BJ (cell line): ENCODE data around the gene THSD7A. TPM values are rescaled to one million over a fixed set of nuclear protein-coding genes. Genes with fewer than 3 reads are reported as not detected.

Source experiments
- CTCF ChIA-PET: fragments of 350-600 bp; formaldehyde crosslinking; extraction: SDS; loops from one replicate; lab custom pipeline; 2021; ENCODE audit warnings: antibody characterized with exemption, inconsistent platforms; lab: Yijun Ruan, JAX
- POLR2A ChIA-PET: fragments of 300-600 bp; sonication (Branson Sonifier 250); formaldehyde crosslinking; extraction: SDS; loops from one replicate; lab custom pipeline; 2021; ENCODE audit warnings: antibody characterized with exemption; lab: Charles Lee
- DNase-seq: peaks from one replicate; pipeline ENCODE4 v3.0.0-alpha.2; 2011; ENCODE audit warnings: low read depth
- H3K27me3 ChIP-seq: 2 replicates; pipeline ENCODE4 v1.6.0; 2011; ENCODE audit warnings: low read length; ENCODE audit not compliant: control insufficient read depth, insufficient read depth
- H3K36me3 ChIP-seq: 2 replicates; pipeline ENCODE4 v1.5.1; 2011; ENCODE audit warnings: low read length; ENCODE audit not compliant: control insufficient read depth, insufficient read depth
- H3K4me3 ChIP-seq: 2 replicates; pipeline ENCODE4 v1.5.1; 2011; ENCODE audit warnings: low read depth, mild to moderate bottlenecking, control low read depth, low read length
- CTCF ChIP-seq: IDR thresholded peaks from 2 replicates; pipeline ENCODE4 v1.5.1; 2011; ENCODE audit warnings: low read depth, mild to moderate bottlenecking, control low read depth, inconsistent platforms, low read length, moderate library complexity; ENCODE audit not compliant: insufficient read depth
- polyA plus RNA-seq: library from polyadenylated mRNA; depleted of rRNA; stranded (reverse); fragments of >200 nt; gene quantifications from 2 replicates; pipeline ENCODE4 v1.2.3, GENCODE V29; 2011

Gene THSD7A
- polyA plus RNA-seq, 1 experiment, result 0.02 TPM

GRCh38 chr7:11754123-11754522 lies 77.9 kb downstream of the THSD7A start:
- no peak for TF ChIP-seq CTCF
- ChIA-PET CTCF (no interaction called here), POLR2A (no interaction called here)
- H3K27me3 ChIP-seq, result no peaks in the 10 kb centered on the region
- H3K4me3 ChIP-seq, result no peak overlapping the region
- DNase-seq, result no peak
- no peaks in the 10 kb centered on the region for H3K36me3 ChIP-seq

GRCh38 chr7:11753433-11753832 lies 78.6 kb downstream of the THSD7A start:
- H3K4me3 ChIP-seq, result no peak overlapping the region
- TF ChIP-seq CTCF, result no peak
- no peak for DNase-seq
- no peaks in the 10 kb centered on the region for H3K27me3 ChIP-seq
- ChIA-PET POLR2A (no interaction called here), CTCF (no interaction called here)
- H3K36me3 ChIP-seq, result no peaks in the 10 kb centered on the region

- no peak for DNase-seq
- POLR2A ChIA-PET, result no interaction called here
- Histone ChIP-seq H3K4me3 (no peak overlapping the region), H3K27me3 (no peaks in the 10 kb centered on the region), H3K36me3 (no peaks in the 10 kb centered on the region)
- CTCF ChIA-PET, result no interaction called here
- no peak for TF ChIP-seq CTCF
Observed at GRCh38 chr7:11751807-11752389, 80.1 kb downstream of the THSD7A start.

GRCh38 chr7:11751315-11751714 lies 80.7 kb downstream of the THSD7A start:
- Histone ChIP-seq H3K36me3 (no peaks in the 10 kb centered on the region), H3K27me3 (no peaks in the 10 kb centered on the region), H3K4me3 (no peak overlapping the region)
- POLR2A ChIA-PET, result no interaction called here
- TF ChIP-seq CTCF, result no peak
- no peak for DNase-seq
- CTCF ChIA-PET, result interaction anchor here (0.8 kb wide), 1 partner anchor 9 kb away, joined by 3 read pairs; no protein-coding TSS in a partner anchor

- no peaks in the 10 kb centered on the region for H3K36me3 ChIP-seq
- ChIA-PET CTCF (no interaction called here), POLR2A (no interaction called here)
- no peaks in the 10 kb centered on the region for H3K27me3 ChIP-seq
- no peak for DNase-seq
- TF ChIP-seq CTCF, result no peak
- no peak overlapping the region for H3K4me3 ChIP-seq
Observed at GRCh38 chr7:11750191-11750590, 81.8 kb downstream of the THSD7A start.
